Mucosa of stomach (tissue), 1 donor: ENCODE data around the gene TST.
A peak's percentile ranks its signal among the peaks of the same experiment; 100 is the strongest.

ENCODE experiments used
- H3K27me3 ChIP-seq: one replicate; pipeline ENCODE4 v1.7.0; 2013; ENCODE audit warnings: mild to moderate bottlenecking, low read length; ENCODE audit not compliant: control insufficient read depth, insufficient read depth
- H3K36me3 ChIP-seq: one replicate; pipeline ENCODE4 v1.7.0; 2013; ENCODE audit warnings: low read length; ENCODE audit not compliant: control insufficient read depth, insufficient read depth
- H3K4me1 ChIP-seq: one replicate; pipeline ENCODE4 v1.7.0; 2013; ENCODE audit warnings: mild to moderate bottlenecking, low read length; ENCODE audit not compliant: control insufficient read depth, insufficient read depth
- H3K4me3 ChIP-seq: one replicate; pipeline ENCODE4 v1.7.0; 2013; ENCODE audit warnings: low read length
- H3K9ac ChIP-seq: one replicate; pipeline ENCODE4 v1.7.0; 2013; ENCODE audit warnings: mild to moderate bottlenecking, low read length, moderate library complexity
- H3K9me3 ChIP-seq: one replicate; pipeline ENCODE4 v1.7.0; 2013; ENCODE audit warnings: mild to moderate bottlenecking, low read length, moderate library complexity; ENCODE audit not compliant: control insufficient read depth
- donor health status: Pancreatic carcinoma.

TST gene

GRCh38 chr22:37060801-37061610 is 41.8 kb upstream of the TST start:
- H3K36me3 ChIP-seq = no peaks in the 10 kb centered on the region
- no peaks in the 10 kb centered on the region for H3K9me3 ChIP-seq
- no peaks in the 10 kb centered on the region for H3K27me3 ChIP-seq
- H3K4me3 ChIP-seq = no peak overlapping the region
- H3K9ac ChIP-seq = no peak overlapping the region
- no peaks in the 10 kb centered on the region for H3K4me1 ChIP-seq

GRCh38 chr22:37059876-37060449 is 40.7 kb upstream of the TST start:
- Histone ChIP-seq H3K27me3 (no peaks in the 10 kb centered on the region), H3K9me3 (no peaks in the 10 kb centered on the region), H3K4me1 (no peaks in the 10 kb centered on the region), H3K36me3 (no peaks in the 10 kb centered on the region), H3K9ac (no peak overlapping the region), H3K4me3 (no peak overlapping the region)

GRCh38 chr22:37058917-37059701 is 39.9 kb upstream of the TST start:
- H3K9ac ChIP-seq = no peak overlapping the region
- no peaks in the 10 kb centered on the region for H3K9me3 ChIP-seq
- H3K4me3 ChIP-seq = no peak overlapping the region
- no peaks in the 10 kb centered on the region for H3K27me3 ChIP-seq
- H3K4me1 ChIP-seq = peaks cover 4% of the 10 kb centered on the region
- H3K36me3 ChIP-seq = no peaks in the 10 kb centered on the region

GRCh38 chr22:37057796-37058510 is 38.7 kb upstream of the TST start:
- no peaks in the 10 kb centered on the region for H3K36me3 ChIP-seq
- no peaks in the 10 kb centered on the region for H3K9me3 ChIP-seq
- H3K27me3 ChIP-seq = no peaks in the 10 kb centered on the region
- H3K4me1 ChIP-seq = peaks cover 16% of the 10 kb centered on the region
- no peak overlapping the region for H3K9ac ChIP-seq
- H3K4me3 ChIP-seq = no peak overlapping the region

DNA sequence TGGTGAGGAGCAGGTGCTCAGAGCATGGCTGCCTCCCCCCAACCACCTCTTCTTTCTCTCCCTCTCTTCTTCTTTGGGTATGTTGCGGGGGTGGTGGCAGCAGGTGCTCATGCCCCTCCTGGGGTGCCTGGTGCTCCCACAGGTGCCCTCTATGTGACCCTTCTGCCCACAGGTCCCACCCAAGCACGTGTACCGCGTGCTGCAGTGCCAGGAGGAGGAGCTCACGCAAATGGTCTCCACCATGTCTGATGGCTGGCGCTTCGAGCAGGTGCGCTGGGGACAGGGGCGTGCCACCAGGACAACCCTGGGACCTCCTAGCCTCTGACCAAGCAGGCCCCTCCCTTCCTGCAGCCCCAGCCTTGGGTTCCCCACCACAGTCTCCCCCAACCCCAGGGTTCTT is 38.0 kb upstream of the TST start:
- Histone ChIP-seq H3K36me3 (no peaks in the 10 kb centered on the region), H3K9me3 (no peaks in the 10 kb centered on the region), H3K27me3 (no peaks in the 10 kb centered on the region), H3K4me1 (peaks cover 18% of the 10 kb centered on the region), H3K9ac (no peak overlapping the region), H3K4me3 (no peak overlapping the region)

DNA sequence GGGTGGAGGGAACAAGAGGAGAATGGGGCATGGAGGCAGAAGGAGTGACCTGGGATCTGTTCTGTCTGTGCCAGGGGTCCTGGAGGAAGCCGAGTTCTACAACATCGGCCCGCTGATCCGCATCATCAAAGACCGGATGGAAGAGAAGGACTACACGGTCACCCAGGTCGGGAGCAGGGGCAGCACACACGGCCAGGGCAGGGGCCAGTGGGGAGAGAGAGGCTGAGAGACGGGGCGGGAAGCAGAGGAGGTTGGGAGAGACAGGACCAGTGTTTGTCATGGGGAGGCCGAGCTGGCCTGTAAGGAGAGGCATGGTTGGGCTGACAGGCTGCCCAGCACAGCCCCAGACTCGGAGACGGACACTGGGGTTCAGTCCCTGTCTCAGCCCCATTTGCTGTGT is 37.0 kb upstream of the TST start:
- no peaks in the 10 kb centered on the region for H3K9me3 ChIP-seq
- peaks cover 24% of the 10 kb centered on the region for H3K4me1 ChIP-seq
- H3K27me3 ChIP-seq = no peaks in the 10 kb centered on the region
- H3K9ac ChIP-seq = no peak overlapping the region
- no peak overlapping the region for H3K4me3 ChIP-seq
- no peaks in the 10 kb centered on the region for H3K36me3 ChIP-seq

DNA sequence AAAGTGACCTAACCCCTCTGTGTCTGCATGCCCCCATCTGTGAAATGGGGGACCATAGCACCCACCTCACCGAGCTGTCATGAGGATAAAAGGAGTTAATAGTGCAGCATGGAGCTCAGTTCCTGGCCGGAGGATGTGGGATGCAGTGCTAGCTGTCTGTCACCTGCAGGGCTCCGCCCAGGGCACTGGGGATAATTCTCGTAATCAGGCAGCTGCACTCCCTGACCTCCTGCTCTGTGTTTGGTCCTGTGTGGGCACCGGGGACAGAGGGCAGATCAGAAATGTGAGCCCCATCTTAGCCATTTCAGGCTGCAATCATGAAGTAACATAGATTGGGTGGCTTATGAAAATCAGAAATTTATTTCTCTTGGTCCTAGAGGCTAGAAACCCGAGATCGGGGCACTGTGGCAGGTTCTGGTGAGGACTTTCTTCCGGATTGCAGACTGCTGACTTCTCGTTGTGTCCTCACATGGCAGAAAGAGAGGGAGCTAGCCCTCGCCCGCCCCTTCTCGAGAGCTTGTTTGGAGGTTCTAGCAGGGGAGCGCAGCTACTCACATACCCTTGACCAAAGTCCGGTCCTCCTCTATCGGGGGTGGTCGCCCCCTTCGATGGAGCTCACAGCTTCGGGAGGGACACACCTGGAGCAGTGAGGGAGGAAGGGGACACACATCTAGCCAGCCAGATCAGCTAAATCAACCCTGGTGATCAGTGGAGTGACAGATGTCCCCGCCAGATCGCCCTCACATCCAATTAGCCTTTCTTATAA is 35.5 kb upstream of the TST start:
- Histone ChIP-seq H3K36me3 (no peaks in the 10 kb centered on the region), H3K4me1 (peaks cover 24% of the 10 kb centered on the region), H3K4me3 (no peak overlapping the region), H3K9me3 (no peaks in the 10 kb centered on the region), H3K27me3 (no peaks in the 10 kb centered on the region), H3K9ac (no peak overlapping the region)

- Histone ChIP-seq H3K27me3 (no peaks in the 10 kb centered on the region), H3K9me3 (no peaks in the 10 kb centered on the region), H3K36me3 (no peaks in the 10 kb centered on the region), H3K4me1 (peaks cover 24% of the 10 kb centered on the region), H3K9ac (no peak overlapping the region), H3K4me3 (no peak overlapping the region)
Measured at GRCh38 chr22:37054056-37054395, 34.8 kb upstream of the TST start.

GRCh38 chr22:37053310-37054055 is 34.2 kb upstream of the TST start:
- H3K9me3 ChIP-seq = no peaks in the 10 kb centered on the region
- no peaks in the 10 kb centered on the region for H3K27me3 ChIP-seq
- no peak overlapping the region for H3K4me3 ChIP-seq
- H3K4me1 ChIP-seq = peaks cover 24% of the 10 kb centered on the region
- no peak overlapping the region for H3K9ac ChIP-seq
- no peaks in the 10 kb centered on the region for H3K36me3 ChIP-seq

DNA sequence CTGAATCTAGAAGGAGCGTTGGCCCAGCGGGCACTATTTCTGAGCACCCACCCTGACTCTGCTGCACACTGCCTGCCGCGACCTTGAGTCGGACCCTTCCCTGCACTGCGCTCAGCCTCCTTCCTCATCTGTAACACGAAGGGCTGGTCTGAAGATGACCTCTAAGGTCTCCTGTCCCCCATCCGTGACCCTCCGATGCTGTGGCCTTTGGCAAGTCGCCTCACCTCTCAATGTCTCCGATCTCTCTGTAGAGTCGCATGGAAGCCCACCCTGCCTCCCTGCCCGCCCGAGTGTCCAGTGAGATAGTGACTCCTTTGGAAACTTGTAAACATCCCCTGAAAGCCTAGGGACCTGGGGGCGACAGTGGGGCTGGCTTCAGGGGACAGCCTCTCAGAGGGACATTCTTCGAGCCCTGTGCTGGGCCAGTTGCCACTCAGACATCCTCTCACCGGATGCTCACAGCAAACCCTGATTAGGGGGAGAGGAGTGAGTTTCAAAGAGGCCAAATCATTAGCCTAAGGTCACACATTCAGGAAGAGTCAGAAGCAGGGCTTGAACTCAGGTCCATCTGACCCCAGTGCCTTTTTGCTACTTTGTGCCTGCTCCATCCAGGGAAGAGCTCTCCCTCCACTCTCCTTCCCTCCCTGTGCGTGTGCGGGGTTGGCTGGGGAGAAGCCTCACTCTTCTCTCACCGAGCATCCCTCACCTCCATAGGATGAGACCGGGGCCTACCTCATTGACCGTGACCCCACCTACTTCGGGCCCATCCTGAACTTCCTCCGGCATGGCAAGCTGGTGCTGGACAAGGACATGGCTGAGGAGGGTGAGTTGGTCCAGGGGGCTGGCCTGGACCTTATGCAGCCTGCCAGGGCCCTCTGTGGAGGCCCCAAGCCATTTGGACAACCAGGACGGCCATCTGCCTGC is 33.4 kb upstream of the TST start:
- no peaks in the 10 kb centered on the region for H3K36me3 ChIP-seq
- peak overlapping the region; percentile 37 for H3K9ac ChIP-seq
- H3K27me3 ChIP-seq = no peaks in the 10 kb centered on the region
- H3K9me3 ChIP-seq = no peaks in the 10 kb centered on the region
- no peak overlapping the region for H3K4me3 ChIP-seq
- H3K4me1 ChIP-seq = peaks cover 24% of the 10 kb centered on the region
